Karpas-422 (cell line): ENCODE data around the gene EPS8L1. TPM values are rescaled to one million over a fixed set of nuclear protein-coding genes. Genes with fewer than 3 reads are reported as not detected.

Source experiments
- DNase-seq: peaks from one replicate; pipeline ENCODE4 v3.0.0-alpha.2; 2015
- H2AFZ ChIP-seq: fragments of 200-600 bp; sonication (generic); 2 replicates; pipeline ENCODE4 v1.6.1; 2014; ENCODE audit warnings: antibody characterized with exemption, low read length, mixed read lengths
- H3K27ac ChIP-seq: fragments of 200-600 bp; sonication (generic); 2 replicates; pipeline ENCODE4 v1.5.1; 2014; ENCODE audit warnings: mild to moderate bottlenecking, low read length, moderate library complexity
- H3K27me3 ChIP-seq: fragments of 200-600 bp; sonication (generic); 2 replicates; pipeline ENCODE4 v1.6.1; 2014; ENCODE audit warnings: low read length, mixed read lengths
- H3K36me3 ChIP-seq: fragments of 200-600 bp; sonication (generic); 2 replicates; pipeline ENCODE4 v1.6.1; 2014; ENCODE audit warnings: low read length, mixed read lengths; ENCODE audit not compliant: insufficient read depth
- H3K4me1 ChIP-seq: fragments of 200-600 bp; sonication (generic); 2 replicates; pipeline ENCODE4 v1.6.1; 2014; ENCODE audit warnings: mild to moderate bottlenecking, low read length, mixed read lengths
- H3K4me2 ChIP-seq: fragments of 200-600 bp; sonication (generic); 2 replicates; pipeline ENCODE4 v1.6.1; 2014; ENCODE audit warnings: low read length, low read depth, mild to moderate bottlenecking; ENCODE audit not compliant: poor library complexity, severe bottlenecking
- H3K4me3 ChIP-seq: fragments of 200-600 bp; sonication (generic); 2 replicates; pipeline ENCODE4 v1.5.1; 2014; ENCODE audit warnings: mild to moderate bottlenecking, antibody characterized with exemption, low read length, mixed read lengths
- H3K79me2 ChIP-seq: fragments of 200-600 bp; sonication (generic); 2 replicates; pipeline ENCODE4 v1.6.1; 2014; ENCODE audit warnings: mild to moderate bottlenecking, low read length, mixed read lengths
- H3K9ac ChIP-seq: fragments of 200-600 bp; sonication (generic); 2 replicates; pipeline ENCODE4 v1.6.0; 2014; ENCODE audit warnings: low read length
- H3K9me2 ChIP-seq: fragments of 200-600 bp; sonication (generic), shearing (Covaris generic); replicated peaks from 2 replicates; pipeline ENCODE4 v1.6.0; 2014; ENCODE audit warnings: mild to moderate bottlenecking, low read length, moderate library complexity; ENCODE audit not compliant: insufficient read depth
- H3K9me3 ChIP-seq: fragments of 300-700, 200-600 bp; sonication (generic); 2 replicates; pipeline ENCODE4 v1.6.1; 2014; ENCODE audit warnings: low read length, mixed read lengths
- H4K20me1 ChIP-seq: fragments of 200-600 bp; sonication (generic); 2 replicates; pipeline ENCODE4 v1.6.1; 2014; ENCODE audit warnings: mild to moderate bottlenecking, antibody characterized with exemption, low read length, low read depth; ENCODE audit not compliant: insufficient read depth
- total RNA-seq: library from RNA; depleted of rRNA; stranded (reverse); fragments of >200 nt; shearing (Covaris generic); gene quantifications from 2 replicates; pipeline ENCODE4 v1.2.3, GENCODE V29; 2014; ENCODE audit warnings: low replicate concordance

Gene EPS8L1
- total RNA-seq, 1 experiment from 2014 or later = not detected

- Histone ChIP-seq H3K79me2 (no peaks in the 10 kb centered on the region), H3K36me3 (peaks cover 19% of the 10 kb centered on the region; the same call in 1 of the 2 replicates), H2AFZ (no peak overlapping the region), H3K27ac (no peak overlapping the region), H3K4me1 (no peaks in the 10 kb centered on the region), H3K4me3 (no peak overlapping the region), H3K4me2 (no peak overlapping the region), H3K9ac (no peak overlapping the region), H3K9me2 (no peaks in the 10 kb centered on the region), H3K27me3 (no peaks in the 10 kb centered on the region), H3K9me3 (no peaks in the 10 kb centered on the region), H4K20me1 (peaks cover 20% of the 10 kb centered on the region; the same call in 1 of the 2 replicates)
- no peak for DNase-seq
These were observed 14.9 kb downstream of the EPS8L1 start for GRCh38 chr19:55090564-55090963.

GRCh38 chr19:55091126-55091910 is 15.6 kb downstream of the EPS8L1 start:
- H2AFZ ChIP-seq = no peak overlapping the region
- H3K79me2 ChIP-seq = no peaks in the 10 kb centered on the region
- H3K4me2 ChIP-seq = no peak overlapping the region
- H4K20me1 ChIP-seq = peaks cover 24% of the 10 kb centered on the region
- H3K27me3 ChIP-seq = no peaks in the 10 kb centered on the region
- H3K9me2 ChIP-seq = no peaks in the 10 kb centered on the region
- H3K4me3 ChIP-seq = no peak overlapping the region
- DNase-seq = no peak
- no peaks in the 10 kb centered on the region for H3K9me3 ChIP-seq
- no peak overlapping the region for H3K27ac ChIP-seq
- H3K4me1 ChIP-seq = no peaks in the 10 kb centered on the region
- H3K9ac ChIP-seq = no peak overlapping the region
- H3K36me3 ChIP-seq = peaks cover 13% of the 10 kb centered on the region; the same call in 1 of the 2 replicates

GRCh38 chr19:55091955-55092354 is 16.3 kb downstream of the EPS8L1 start:
- H3K36me3 ChIP-seq = peaks cover 13% of the 10 kb centered on the region; the same call in 1 of the 2 replicates
- H3K27me3 ChIP-seq = no peaks in the 10 kb centered on the region
- no peak overlapping the region for H3K27ac ChIP-seq
- H3K9me2 ChIP-seq = no peaks in the 10 kb centered on the region
- no peak overlapping the region for H3K4me3 ChIP-seq
- H3K9me3 ChIP-seq = no peaks in the 10 kb centered on the region
- H4K20me1 ChIP-seq = peaks cover 24% of the 10 kb centered on the region
- H2AFZ ChIP-seq = no peak overlapping the region
- no peaks in the 10 kb centered on the region for H3K4me1 ChIP-seq
- H3K79me2 ChIP-seq = no peaks in the 10 kb centered on the region
- H3K4me2 ChIP-seq = no peak overlapping the region
- no peak overlapping the region for H3K9ac ChIP-seq
- peak; percentile 67 for DNase-seq

- H3K27me3 ChIP-seq = no peaks in the 10 kb centered on the region
- H3K4me2 ChIP-seq = no peak overlapping the region
- peaks cover 24% of the 10 kb centered on the region for H4K20me1 ChIP-seq
- no peak overlapping the region for H2AFZ ChIP-seq
- H3K9me2 ChIP-seq = no peaks in the 10 kb centered on the region
- no peaks in the 10 kb centered on the region for H3K9me3 ChIP-seq
- no peak overlapping the region for H3K27ac ChIP-seq
- H3K79me2 ChIP-seq = no peaks in the 10 kb centered on the region
- H3K9ac ChIP-seq = no peak overlapping the region
- H3K4me1 ChIP-seq = no peaks in the 10 kb centered on the region
- peaks cover 6% of the 10 kb centered on the region; the same call in 1 of the 2 replicates for H3K36me3 ChIP-seq
- no peak for DNase-seq
- no peak overlapping the region for H3K4me3 ChIP-seq
These were observed 17.0 kb downstream of the EPS8L1 start for GRCh38 chr19:55092423-55093318.

GRCh38 chr19:55094456-55095259 is 19.0 kb downstream of the EPS8L1 start:
- Histone ChIP-seq H3K4me3 (no peak overlapping the region), H3K4me2 (no peak overlapping the region), H3K9ac (no peak overlapping the region), H3K9me3 (no peaks in the 10 kb centered on the region), H3K79me2 (no peaks in the 10 kb centered on the region), H3K9me2 (no peaks in the 10 kb centered on the region), H3K27ac (no peak overlapping the region), H3K36me3 (no peaks in the 10 kb centered on the region), H3K4me1 (peaks cover 9% of the 10 kb centered on the region), H4K20me1 (peaks cover 36% of the 10 kb centered on the region), H2AFZ (no peak overlapping the region), H3K27me3 (no peaks in the 10 kb centered on the region)
- DNase-seq = no peak

GRCh38 chr19:55095260-55096060 is 19.8 kb downstream of the EPS8L1 start:
- Histone ChIP-seq H3K4me1 (peaks cover 9% of the 10 kb centered on the region), H3K79me2 (peaks cover 7% of the 10 kb centered on the region), H3K4me2 (no peak overlapping the region), H2AFZ (no peak overlapping the region), H3K9me2 (no peaks in the 10 kb centered on the region), H3K9ac (no peak overlapping the region), H3K4me3 (no peak overlapping the region), H3K9me3 (no peaks in the 10 kb centered on the region), H4K20me1 (peaks cover 40% of the 10 kb centered on the region), H3K27me3 (no peaks in the 10 kb centered on the region), H3K27ac (no peak overlapping the region), H3K36me3 (no peaks in the 10 kb centered on the region; the same call in 1 of the 2 replicates)
- DNase-seq = peak; percentile 74

GRCh38 chr19:55096061-55096701 is 20.5 kb downstream of the EPS8L1 start:
- Histone ChIP-seq H3K27ac (no peak overlapping the region), H3K36me3 (no peaks in the 10 kb centered on the region; the same call in 1 of the 2 replicates), H3K4me3 (no peak overlapping the region), H3K9me3 (no peaks in the 10 kb centered on the region), H3K9me2 (no peaks in the 10 kb centered on the region), H3K4me2 (no peak overlapping the region), H4K20me1 (peaks cover 34% of the 10 kb centered on the region), H2AFZ (no peak overlapping the region), H3K27me3 (no peaks in the 10 kb centered on the region), H3K79me2 (peaks cover 7% of the 10 kb centered on the region), H3K4me1 (peaks cover 9% of the 10 kb centered on the region), H3K9ac (no peak overlapping the region)
- DNase-seq = peak; percentile 78
